ENCODE measurements around the gene ZNF324B.

DNA sequence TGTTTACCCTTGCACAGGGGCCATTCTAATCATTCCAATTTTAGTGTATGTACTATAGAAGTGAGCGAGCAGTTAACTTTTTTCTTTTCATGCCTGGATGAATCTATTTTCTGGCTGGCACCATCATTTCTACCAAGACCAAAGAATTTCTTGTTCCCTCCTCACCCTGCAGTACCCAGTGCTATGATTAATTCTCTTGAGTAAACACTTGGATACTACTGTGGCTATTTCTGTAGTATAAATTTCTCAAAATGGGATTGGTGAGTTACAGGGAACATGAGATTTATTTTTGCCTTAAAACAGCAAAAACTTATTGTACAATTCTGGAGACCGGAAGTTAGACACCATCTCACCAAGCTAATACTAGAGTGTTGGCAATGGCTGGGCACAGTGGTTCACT is 32.4 kb downstream of the ZNF324B start:
- TF ChIP-seq, protein P1, sequence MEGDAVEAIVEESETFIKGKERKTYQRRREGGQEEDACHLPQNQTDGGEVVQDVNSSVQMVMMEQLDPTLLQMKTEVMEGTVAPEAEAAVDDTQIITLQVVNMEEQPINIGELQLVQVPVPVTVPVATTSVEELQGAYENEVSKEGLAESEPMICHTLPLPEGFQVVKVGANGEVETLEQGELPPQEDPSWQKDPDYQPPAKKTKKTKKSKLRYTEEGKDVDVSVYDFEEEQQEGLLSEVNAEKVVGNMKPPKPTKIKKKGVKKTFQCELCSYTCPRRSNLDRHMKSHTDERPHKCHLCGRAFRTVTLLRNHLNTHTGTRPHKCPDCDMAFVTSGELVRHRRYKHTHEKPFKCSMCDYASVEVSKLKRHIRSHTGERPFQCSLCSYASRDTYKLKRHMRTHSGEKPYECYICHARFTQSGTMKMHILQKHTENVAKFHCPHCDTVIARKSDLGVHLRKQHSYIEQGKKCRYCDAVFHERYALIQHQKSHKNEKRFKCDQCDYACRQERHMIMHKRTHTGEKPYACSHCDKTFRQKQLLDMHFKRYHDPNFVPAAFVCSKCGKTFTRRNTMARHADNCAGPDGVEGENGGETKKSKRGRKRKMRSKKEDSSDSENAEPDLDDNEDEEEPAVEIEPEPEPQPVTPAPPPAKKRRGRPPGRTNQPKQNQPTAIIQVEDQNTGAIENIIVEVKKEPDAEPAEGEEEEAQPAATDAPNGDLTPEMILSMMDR (IDR thresholded peaks at IDR 0.05; ENCODE audit: low read depth, low read length, missing input control), result no peak
- no peak for TF ChIP-seq JUND (IDR thresholded peaks at IDR 0.05)

All from liver (tissue), 3 donors.